Measurements from ENCODE around the gene CSNK1A1.
A peak's percentile ranks its signal among the peaks of the same experiment; 100 is the strongest.
"Not testable (repeated sequence)": the region's sequence is repeated elsewhere in the genome, so short reads cannot be mapped to it uniquely, and the experiment has no call there.

Gene CSNK1A1

DNA sequence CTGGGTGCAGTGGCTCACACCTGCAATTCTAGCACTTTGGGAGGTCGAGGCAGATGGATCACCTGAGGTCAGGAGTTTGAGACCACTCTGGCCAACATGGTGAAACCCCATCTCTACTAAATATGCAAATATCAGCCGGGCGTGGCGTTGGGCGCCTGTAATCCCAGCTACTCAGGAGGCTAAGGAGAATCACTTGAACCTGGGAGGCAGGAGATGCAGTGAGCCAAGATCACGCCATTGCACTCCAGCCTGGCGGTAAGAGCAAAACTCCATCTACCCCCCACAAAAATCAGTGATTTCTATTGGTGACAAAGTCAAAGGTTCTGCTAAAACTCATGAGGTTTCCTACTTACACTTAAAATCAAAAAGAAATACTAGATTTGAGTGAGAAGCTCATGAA lies 18.8 kb downstream of the CSNK1A1 start:
- Mint-ChIP-seq H3K27me3 (no peaks in the 10 kb centered on the region), H3K4me3 (no peak overlapping the region), H3K36me3 (ENCODE audit: low read depth) (peaks cover 52% of the 10 kb centered on the region), H3K4me1 (ENCODE audit: low read depth) (peaks cover 81% of the 10 kb centered on the region), H3K27ac (no peak overlapping the region), H3K9me3 (no peaks in the 10 kb centered on the region)
- intact Hi-C loops (cut with micrococcal nuclease), result no loop called here

GRCh38 chr5:149529463-149529862 lies 21.8 kb downstream of the CSNK1A1 start:
- intact Hi-C loops (cut with micrococcal nuclease), result no loop called here
- H3K9me3 Mint-ChIP-seq, result no peaks in the 10 kb centered on the region
- H3K4me1 Mint-ChIP-seq (ENCODE audit: low read depth), result peaks cover 78% of the 10 kb centered on the region
- H3K27me3 Mint-ChIP-seq, result no peaks in the 10 kb centered on the region
- no peak overlapping the region for H3K27ac Mint-ChIP-seq
- H3K36me3 Mint-ChIP-seq (ENCODE audit: low read depth), result peaks cover 40% of the 10 kb centered on the region
- no peak overlapping the region for H3K4me3 Mint-ChIP-seq

- Mint-ChIP-seq H3K27ac (peak overlapping the region; percentile 9), H3K27me3 (no peaks in the 10 kb centered on the region), H3K9me3 (no peaks in the 10 kb centered on the region), H3K4me3 (no peak overlapping the region), H3K36me3 (ENCODE audit: low read depth) (peaks cover 41% of the 10 kb centered on the region), H3K4me1 (ENCODE audit: low read depth) (peaks cover 77% of the 10 kb centered on the region)
- intact Hi-C loops (cut with micrococcal nuclease), result no loop called here
Measured at GRCh38 chr5:149528281-149529060, 22.8 kb downstream of the CSNK1A1 start.

- H3K27me3 Mint-ChIP-seq, result no peaks in the 10 kb centered on the region
- peaks cover 70% of the 10 kb centered on the region for H3K4me1 Mint-ChIP-seq (ENCODE audit: low read depth)
- H3K27ac Mint-ChIP-seq, result peak overlapping the region; percentile 71
- intact Hi-C loops (cut with micrococcal nuclease), result no loop called here
- H3K4me3 Mint-ChIP-seq, result peak overlapping the region; percentile 20
- peaks cover 44% of the 10 kb centered on the region for H3K36me3 Mint-ChIP-seq (ENCODE audit: low read depth)
- H3K9me3 Mint-ChIP-seq, result no peaks in the 10 kb centered on the region
Measured at GRCh38 chr5:149526845-149527590, 24.2 kb downstream of the CSNK1A1 start.

GRCh38 chr5:149521739-149522685 lies 29.2 kb downstream of the CSNK1A1 start:
- Mint-ChIP-seq H3K36me3 (ENCODE audit: low read depth) (peaks cover 81% of the 10 kb centered on the region), H3K4me3 (no peak overlapping the region), H3K4me1 (ENCODE audit: low read depth) (peaks cover 62% of the 10 kb centered on the region), H3K27me3 (no peaks in the 10 kb centered on the region), H3K9me3 (no peaks in the 10 kb centered on the region), H3K27ac (no peak overlapping the region)
- intact Hi-C loops (cut with micrococcal nuclease), result no loop called here

DNA sequence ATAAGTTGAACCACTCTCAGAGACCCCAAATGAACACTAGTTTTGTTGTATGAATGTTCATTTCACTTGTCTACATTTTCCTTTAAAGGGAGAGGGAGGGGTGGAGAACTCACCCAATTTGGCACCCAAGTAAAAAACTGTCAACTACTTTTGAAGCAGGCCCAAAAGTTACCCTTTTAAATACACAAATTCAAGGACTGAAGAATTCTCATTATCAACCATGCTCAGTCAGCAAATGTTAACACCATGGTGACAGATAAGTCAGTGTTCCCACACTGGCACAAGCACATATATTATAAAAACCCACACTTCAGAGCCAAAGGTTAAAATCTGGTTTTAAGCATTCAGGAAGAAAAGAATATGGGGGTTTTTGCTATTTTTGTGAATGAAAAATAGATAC lies 31.6 kb downstream of the CSNK1A1 start:
- peaks cover 48% of the 10 kb centered on the region for H3K4me1 Mint-ChIP-seq (ENCODE audit: low read depth)
- peaks cover 88% of the 10 kb centered on the region for H3K36me3 Mint-ChIP-seq (ENCODE audit: low read depth)
- H3K27ac Mint-ChIP-seq, result no peak overlapping the region
- no peak overlapping the region for H3K4me3 Mint-ChIP-seq
- no peaks in the 10 kb centered on the region for H3K27me3 Mint-ChIP-seq
- no peaks in the 10 kb centered on the region for H3K9me3 Mint-ChIP-seq
- intact Hi-C loops (cut with micrococcal nuclease), result no loop called here

DNA sequence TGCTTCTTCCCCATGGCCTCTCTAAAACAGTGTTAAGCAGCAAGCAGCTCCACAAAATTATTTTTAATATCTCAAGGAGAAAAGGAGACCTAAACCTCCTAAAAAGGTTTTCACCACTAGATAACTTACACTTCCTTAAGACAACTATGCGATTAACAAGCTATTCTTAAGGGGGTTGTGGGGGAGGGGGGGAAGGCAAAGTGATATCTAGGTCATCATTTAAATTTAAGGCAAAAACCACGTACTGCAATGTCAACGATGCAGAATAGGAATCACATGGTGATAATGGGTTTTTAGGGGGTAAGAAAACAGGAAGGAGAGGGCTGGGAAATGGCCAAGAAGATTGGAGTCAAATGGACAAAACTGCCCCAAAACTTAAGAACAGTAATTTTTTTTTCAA lies 32.6 kb downstream of the CSNK1A1 start:
- no peak overlapping the region for H3K4me3 Mint-ChIP-seq
- H3K9me3 Mint-ChIP-seq, result no peaks in the 10 kb centered on the region
- peaks cover 42% of the 10 kb centered on the region for H3K4me1 Mint-ChIP-seq (ENCODE audit: low read depth)
- no peak overlapping the region for H3K27ac Mint-ChIP-seq
- intact Hi-C loops (cut with micrococcal nuclease), result no loop called here
- H3K36me3 Mint-ChIP-seq (ENCODE audit: low read depth), result peaks cover 78% of the 10 kb centered on the region
- no peaks in the 10 kb centered on the region for H3K27me3 Mint-ChIP-seq

- Mint-ChIP-seq H3K9me3 (no peaks in the 10 kb centered on the region), H3K36me3 (ENCODE audit: low read depth) (peaks cover 78% of the 10 kb centered on the region), H3K27ac (no peak overlapping the region), H3K27me3 (no peaks in the 10 kb centered on the region), H3K4me3 (no peak overlapping the region), H3K4me1 (ENCODE audit: low read depth) (peaks cover 40% of the 10 kb centered on the region)
- intact Hi-C loops (cut with micrococcal nuclease), result no loop called here
Measured at GRCh38 chr5:149517461-149518122, 33.6 kb downstream of the CSNK1A1 start.

GRCh38 chr5:149514512-149514911 lies 36.7 kb downstream of the CSNK1A1 start:
- intact Hi-C loops (cut with micrococcal nuclease), result no loop called here
- Mint-ChIP-seq H3K27me3 (no peaks in the 10 kb centered on the region), H3K4me1 (ENCODE audit: low read depth) (peaks cover 21% of the 10 kb centered on the region), H3K36me3 (ENCODE audit: low read depth) (peaks cover 79% of the 10 kb centered on the region), H3K9me3 (no peaks in the 10 kb centered on the region), H3K27ac (no peak overlapping the region), H3K4me3 (no peak overlapping the region)

GRCh38 chr5:149513372-149513947 lies 37.8 kb downstream of the CSNK1A1 start:
- H3K4me3 Mint-ChIP-seq; H3K27me3 Mint-ChIP-seq; intact Hi-C loops (cut with micrococcal nuclease); H3K9me3 Mint-ChIP-seq; H3K27ac Mint-ChIP-seq: not testable (repeated sequence)
- Mint-ChIP-seq H3K36me3 (ENCODE audit: low read depth) (peaks cover 79% of the 10 kb centered on the region), H3K4me1 (ENCODE audit: low read depth) (peaks cover 10% of the 10 kb centered on the region)

DNA sequence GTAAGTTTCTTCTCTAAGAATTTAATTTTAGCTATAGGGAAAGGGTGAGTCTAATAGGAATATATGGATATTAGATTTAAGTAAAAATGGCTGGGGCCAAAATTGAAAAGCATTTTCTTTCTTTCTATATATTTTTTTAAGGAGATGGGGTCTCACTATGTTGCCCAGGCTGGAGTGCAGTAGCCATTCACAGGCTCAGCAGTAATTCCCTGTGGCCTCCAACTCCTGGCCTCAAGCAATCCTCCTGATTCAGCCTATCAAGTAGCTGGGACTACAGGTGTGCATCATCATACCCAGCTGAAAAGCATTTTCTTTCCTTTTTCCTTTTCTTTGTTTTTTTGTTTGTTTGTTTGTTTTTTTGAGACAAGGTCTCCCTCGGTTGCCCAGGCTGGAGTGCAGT lies 41.1 kb downstream of the CSNK1A1 start:
- peaks cover 81% of the 10 kb centered on the region for H3K36me3 Mint-ChIP-seq (ENCODE audit: low read depth)

DNA sequence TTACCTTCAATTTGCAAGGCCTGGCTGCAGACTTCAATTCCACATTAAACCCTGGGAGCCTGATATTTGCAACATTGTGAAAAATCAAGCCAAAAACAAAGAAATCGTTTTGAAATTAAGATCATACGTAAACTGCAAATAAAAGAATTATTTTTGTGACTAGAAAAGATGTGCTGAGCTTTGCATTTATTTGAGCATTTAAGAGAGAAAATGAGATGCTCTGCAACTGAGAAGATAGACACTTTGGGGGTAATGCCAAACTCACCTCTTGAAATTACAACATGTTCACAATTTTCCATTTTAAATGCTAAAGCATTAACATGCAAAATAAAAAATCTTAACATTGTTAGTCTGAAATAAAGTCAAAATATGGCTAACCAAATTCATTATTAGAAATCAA lies 46.6 kb downstream of the CSNK1A1 start:
- Mint-ChIP-seq H3K36me3 (ENCODE audit: low read depth) (peaks cover 92% of the 10 kb centered on the region), H3K27me3 (no peaks in the 10 kb centered on the region), H3K9me3 (no peaks in the 10 kb centered on the region), H3K4me3 (no peak overlapping the region), H3K4me1 (ENCODE audit: low read depth) (no peaks in the 10 kb centered on the region), H3K27ac (no peak overlapping the region)
- intact Hi-C loops (cut with micrococcal nuclease), result no loop called here

More for the DNA sequence above, 41.1 kb downstream of the CSNK1A1 start:
- intact Hi-C loops (cut with micrococcal nuclease), result no loop called here
- no peak overlapping the region for H3K27ac Mint-ChIP-seq
- H3K4me1 Mint-ChIP-seq (ENCODE audit: low read depth), result no peaks in the 10 kb centered on the region
- H3K27me3 Mint-ChIP-seq, result no peaks in the 10 kb centered on the region
- H3K4me3 Mint-ChIP-seq, result no peak overlapping the region
- no peaks in the 10 kb centered on the region for H3K9me3 Mint-ChIP-seq

DNA sequence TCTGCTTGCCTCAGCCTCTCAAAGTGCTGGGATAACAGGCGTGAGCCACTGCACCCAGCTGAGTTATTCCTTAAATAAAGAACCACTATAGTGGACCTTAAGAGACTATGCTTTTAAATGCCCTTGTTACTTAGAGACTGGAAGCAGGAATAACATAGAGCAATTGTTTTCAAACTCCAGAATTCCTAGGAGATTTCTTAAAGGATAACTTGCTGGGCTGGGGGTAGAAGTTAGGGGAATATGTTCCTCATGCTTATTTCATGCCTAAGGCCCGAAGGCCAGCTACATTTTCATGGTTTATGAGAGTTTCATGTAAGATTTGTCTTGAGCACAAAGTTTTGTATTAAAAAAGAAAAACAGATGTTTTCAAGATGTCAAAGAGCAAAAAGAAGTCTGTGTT lies 48.2 kb downstream of the CSNK1A1 start:
- Mint-ChIP-seq H3K4me1 (ENCODE audit: low read depth) (no peaks in the 10 kb centered on the region), H3K4me3 (no peak overlapping the region), H3K36me3 (ENCODE audit: low read depth) (peaks cover 82% of the 10 kb centered on the region), H3K27ac (no peak overlapping the region), H3K27me3 (no peaks in the 10 kb centered on the region), H3K9me3 (no peaks in the 10 kb centered on the region)
- intact Hi-C loops (cut with micrococcal nuclease), result no loop called here

Measured in dendritic cell treated with granulocyte-macrophage colony-stimulating factor and Interleukin-4, amounts not matched to agents 40 ng/mL and 50 ng/mL, for 4 days (primary cell).